HepG2 (cell line): ENCODE results near the gene BPIFB2. TPM values are rescaled to one million over a fixed set of nuclear protein-coding genes. Genes with fewer than 3 reads are reported as not detected.

ENCODE experiments used
- ATAD3A ChIP-seq: sonication (generic); formaldehyde crosslinking; IDR thresholded peaks from 2 replicates; pipeline ENCODE4 v1.4.0; 2020; ENCODE audit warnings: missing genetic modification reagents
- CREB1 ChIP-seq, 2 experiments: fragments of 450-650 bp in 1 of 2; IDR thresholded peaks; 2 replicates each; pipeline ENCODE4 v1.6.1; 2016 to 2017; ENCODE audit warnings: control low read depth in 1 of 2, mild to moderate bottlenecking in 1 of 2, missing compliant biosample characterization in 1 of 2, missing genetic modification characterization in 1 of 2
- GATAD1 ChIP-seq: IDR thresholded peaks from 2 replicates; pipeline ENCODE4 v1.6.1; 2016; ENCODE audit warnings: missing genetic modification reagents, missing compliant biosample characterization
- KAT2B ChIP-seq: fragments of 150-350 bp; IDR thresholded peaks from 2 replicates; pipeline ENCODE4 v1.6.1; 2014; ENCODE audit warnings: low read depth, low read length, borderline replicate concordance
- MED13 ChIP-seq: sonication (generic); formaldehyde crosslinking; IDR thresholded peaks from 2 replicates; pipeline ENCODE4 v1.5.0; 2020; ENCODE audit warnings: missing genetic modification reagents
- PAF1 ChIP-seq: IDR thresholded peaks from 2 replicates; pipeline ENCODE4 v1.6.1; 2016; ENCODE audit warnings: missing genetic modification reagents, missing compliant biosample characterization
- PHF20 ChIP-seq: sonication (generic); formaldehyde crosslinking; IDR thresholded peaks from 2 replicates; pipeline ENCODE4 v1.5.0; 2020; ENCODE audit warnings: mild to moderate bottlenecking, missing genetic modification reagents
- PLSCR1 ChIP-seq: sonication (generic); formaldehyde crosslinking; IDR thresholded peaks from 2 replicates; pipeline ENCODE4 v1.5.0; 2020; ENCODE audit warnings: missing genetic modification reagents, mild to moderate bottlenecking, borderline replicate concordance
- RBM39 ChIP-seq: fragments of 200-400 bp; formaldehyde crosslinking; IDR thresholded peaks from one replicate; pipeline ENCODE4 v1.6.1; 2018; ENCODE audit warnings: antibody characterized with exemption, mild to moderate bottlenecking, low read depth, low read length; ENCODE audit not compliant: poor library complexity, severe bottlenecking
- SP5 ChIP-seq: IDR thresholded peaks from 2 replicates; pipeline ENCODE4 v1.6.1; 2016; ENCODE audit warnings: low read depth, borderline replicate concordance
- SRSF9 ChIP-seq: fragments of 200-400 bp; formaldehyde crosslinking; IDR thresholded peaks from 2 replicates; pipeline ENCODE4 v1.6.1; 2018; ENCODE audit warnings: borderline replicate concordance, mild to moderate bottlenecking, low read depth, low read length; ENCODE audit not compliant: insufficient read depth, poor library complexity, severe bottlenecking
- TBP ChIP-seq: sonication (generic); formaldehyde crosslinking; IDR thresholded peaks from 2 replicates; pipeline ENCODE4 v1.5.0; 2020; ENCODE audit warnings: missing genetic modification reagents
- XRCC5 ChIP-seq: fragments of 200-400 bp; formaldehyde crosslinking; optimal IDR thresholded peaks from 2 replicates; pipeline ENCODE3; 2017; ENCODE audit warnings: mild to moderate bottlenecking, low read length
- ZBTB7A ChIP-seq: sonication (generic); formaldehyde crosslinking; IDR thresholded peaks from 2 replicates; pipeline ENCODE4 v1.8.0; 2022; ENCODE audit warnings: mild to moderate bottlenecking, missing genetic modification reagents
- ZIK1 ChIP-seq: sonication (generic); formaldehyde crosslinking; IDR thresholded peaks from 2 replicates; pipeline ENCODE4 v1.5.0; 2020; ENCODE audit warnings: mild to moderate bottlenecking, low read depth, missing genetic modification reagents, borderline replicate concordance
- ZNF292 ChIP-seq: sonication (generic); formaldehyde crosslinking; IDR thresholded peaks from 2 replicates; pipeline ENCODE4 v1.8.1; 2022; ENCODE audit warnings: mild to moderate bottlenecking, low read depth, missing genetic modification reagents, borderline replicate concordance
- ZNF431 ChIP-seq: sonication (generic); formaldehyde crosslinking; IDR thresholded peaks from 2 replicates; pipeline ENCODE4 v1.9.0; 2022; ENCODE audit warnings: missing genetic modification reagents, low read depth, mild to moderate bottlenecking, borderline replicate concordance
- ZNF605 ChIP-seq: sonication (generic); formaldehyde crosslinking; IDR thresholded peaks from 2 replicates; pipeline ENCODE4 v1.8.0; 2022; ENCODE audit warnings: mild to moderate bottlenecking, missing genetic modification reagents
- polyA plus RNA-seq, 8 experiments: library from polyadenylated mRNA; depleted of rRNA in 3 of 8; stranded (reverse) in 7 of 8; unstranded in 1 of 8; fragments of >200 nt; fragmentation: Illumina TruSeq in 4 of 8; extraction: Trizol in 4 of 8; gene quantifications; 2 replicates each; pipeline versions ENCODE4 v1.2.1 to v1.2.3, GENCODE V29; 2011 to 2016; ENCODE audit warnings: low read depth in 4 of 8, missing spikeins in 1 of 8, mixed read lengths in 1 of 8; ENCODE audit not compliant: insufficient read depth in 1 of 8
- total RNA-seq, 5 experiments: library from RNA; depleted of rRNA; stranded (reverse); fragments of >200 nt; fragmentation: Illumina TruSeq; extraction: Trizol; gene quantifications; 2 replicates each; pipeline ENCODE4 v1.2.3, GENCODE V29; 2016; ENCODE audit warnings: low read depth in 1 of 5
- TF ChIP-seq, protein P1 (sequence below): sonication (generic); formaldehyde crosslinking; IDR thresholded peaks from 2 replicates; pipeline ENCODE4 v1.8.0; 2022; ENCODE audit warnings: low read depth, missing genetic modification reagents
- TF ChIP-seq, protein P2 (sequence below): sonication (generic); formaldehyde crosslinking; conservative IDR thresholded peaks from 2 replicates; pipeline ENCODE4 v1.8.0; 2022; ENCODE audit warnings: mild to moderate bottlenecking, moderate library complexity, missing genetic modification reagents
- TF ChIP-seq, protein P3 (sequence below): sonication (generic); formaldehyde crosslinking; IDR thresholded peaks from 2 replicates; pipeline ENCODE4 v1.8.1; 2023; ENCODE audit warnings: mild to moderate bottlenecking, missing genetic modification reagents
- TF ChIP-seq, protein P4 (sequence below): sonication (generic); formaldehyde crosslinking; IDR thresholded peaks from 2 replicates; pipeline ENCODE4 v1.4.0; 2020; ENCODE audit warnings: missing genetic modification reagents, low read depth, mild to moderate bottlenecking, borderline replicate concordance

BPIFB2 gene
- total and polyA plus RNA-seq, 2 of the 13 experiments (the other 11 are each of a cell fraction or from before 2014, with no cell fraction given): 54.5 to 902 TPM

- TF ChIP-seq RBM39: no peak
- TF ChIP-seq, protein P1, sequence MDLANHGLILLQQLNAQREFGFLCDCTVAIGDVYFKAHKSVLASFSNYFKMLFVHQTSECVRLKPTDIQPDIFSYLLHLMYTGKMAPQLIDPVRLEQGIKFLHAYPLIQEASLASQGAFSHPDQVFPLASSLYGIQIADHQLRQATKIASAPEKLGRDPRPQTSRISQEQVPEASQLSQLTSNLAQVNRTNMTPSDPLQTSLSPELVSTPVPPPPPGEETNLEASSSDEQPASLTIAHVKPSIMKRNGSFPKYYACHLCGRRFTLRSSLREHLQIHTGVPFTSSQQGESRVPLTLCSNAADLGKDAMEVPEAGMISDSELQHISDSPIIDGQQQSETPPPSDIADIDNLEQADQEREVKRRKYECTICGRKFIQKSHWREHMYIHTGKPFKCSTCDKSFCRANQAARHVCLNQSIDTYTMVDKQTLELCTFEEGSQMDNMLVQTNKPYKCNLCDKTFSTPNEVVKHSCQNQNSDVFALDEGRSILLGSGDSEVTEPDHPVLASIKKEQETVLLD (CRISPR knock-in tag): 0 out of 2 replicates have a peak, but pooled peaks have one; percentile 6
- TF ChIP-seq PLSCR1 (CRISPR knock-in tag): no peak
- no peak for TF ChIP-seq ZIK1 (CRISPR knock-in tag)
- no peak for TF ChIP-seq SRSF9
- TF ChIP-seq ZBTB7A (CRISPR knock-in tag): no peak
- no peak for TF ChIP-seq KAT2B
- peak; percentile 81; the same call in 1 of the 2 replicates for TF ChIP-seq PAF1 (CRISPR knock-in tag)
- TF ChIP-seq, protein P2, sequence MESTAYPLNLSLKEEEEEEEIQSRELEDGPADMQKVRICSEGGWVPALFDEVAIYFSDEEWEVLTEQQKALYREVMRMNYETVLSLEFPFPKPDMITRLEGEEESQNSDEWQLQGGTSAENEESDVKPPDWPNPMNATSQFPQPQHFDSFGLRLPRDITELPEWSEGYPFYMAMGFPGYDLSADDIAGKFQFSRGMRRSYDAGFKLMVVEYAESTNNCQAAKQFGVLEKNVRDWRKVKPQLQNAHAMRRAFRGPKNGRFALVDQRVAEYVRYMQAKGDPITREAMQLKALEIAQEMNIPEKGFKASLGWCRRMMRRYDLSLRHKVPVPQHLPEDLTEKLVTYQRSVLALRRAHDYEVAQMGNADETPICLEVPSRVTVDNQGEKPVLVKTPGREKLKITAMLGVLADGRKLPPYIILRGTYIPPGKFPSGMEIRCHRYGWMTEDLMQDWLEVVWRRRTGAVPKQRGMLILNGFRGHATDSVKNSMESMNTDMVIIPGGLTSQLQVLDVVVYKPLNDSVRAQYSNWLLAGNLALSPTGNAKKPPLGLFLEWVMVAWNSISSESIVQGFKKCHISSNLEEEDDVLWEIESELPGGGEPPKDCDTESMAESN (CRISPR knock-in tag): no peak
- no peak for TF ChIP-seq ATAD3A (CRISPR knock-in tag)
- TF ChIP-seq PHF20 (CRISPR knock-in tag): no peak
- no peak for TF ChIP-seq ZNF605 (CRISPR knock-in tag)
- TF ChIP-seq GATAD1: 0 out of 2 replicates have a peak, but pooled peaks have one; percentile 3
- no peak for TF ChIP-seq XRCC5
- TF ChIP-seq, protein P3, sequence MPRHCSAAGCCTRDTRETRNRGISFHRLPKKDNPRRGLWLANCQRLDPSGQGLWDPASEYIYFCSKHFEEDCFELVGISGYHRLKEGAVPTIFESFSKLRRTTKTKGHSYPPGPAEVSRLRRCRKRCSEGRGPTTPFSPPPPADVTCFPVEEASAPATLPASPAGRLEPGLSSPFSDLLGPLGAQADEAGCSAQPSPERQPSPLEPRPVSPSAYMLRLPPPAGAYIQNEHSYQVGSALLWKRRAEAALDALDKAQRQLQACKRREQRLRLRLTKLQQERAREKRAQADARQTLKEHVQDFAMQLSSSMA: peak; percentile 53; the same call in 1 of the 2 replicates
- 0 out of 2 replicates have a peak, but pooled peaks have one; percentile 8 for TF ChIP-seq SP5 (CRISPR knock-in tag)
- 0 out of 2 replicates have a peak, but pooled peaks have one; percentile 5 for TF ChIP-seq CREB1 (IDR thresholded peaks at IDR 0.05)
- no peak for TF ChIP-seq CREB1 (CRISPR knock-in tag; IDR thresholded peaks at IDR 0.05)
- no peak for TF ChIP-seq TBP (CRISPR knock-in tag)
- peak; percentile 63; the same call in 1 of the 2 replicates for TF ChIP-seq ZNF292 (CRISPR knock-in tag)
- TF ChIP-seq, protein P4, sequence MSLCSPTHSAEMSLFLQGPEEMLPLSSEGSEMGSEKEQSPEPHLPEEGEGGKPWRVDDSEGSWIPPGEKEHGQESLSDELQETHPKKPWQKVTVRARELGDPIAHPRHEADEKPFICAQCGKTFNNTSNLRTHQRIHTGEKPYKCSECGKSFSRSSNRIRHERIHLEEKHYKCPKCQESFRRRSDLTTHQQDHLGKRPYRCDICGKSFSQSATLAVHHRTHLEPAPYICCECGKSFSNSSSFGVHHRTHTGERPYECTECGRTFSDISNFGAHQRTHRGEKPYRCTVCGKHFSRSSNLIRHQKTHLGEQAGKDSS (CRISPR knock-in tag): peak; percentile 87
- TF ChIP-seq MED13 (CRISPR knock-in tag): no peak; the same call in 1 of the 2 replicates
- no peak; the same call in 1 of the 2 replicates for TF ChIP-seq ZNF431 (CRISPR knock-in tag)
Measured at GRCh38 chr20:33006776-33007375, 628 bp upstream of the BPIFB2 start (continued).
